ENCODE results near the gene KCTD20. TPM values are rescaled to one million over a fixed set of nuclear protein-coding genes. Genes with fewer than 3 reads are reported as not detected.

The KCTD20 gene
- total RNA-seq, 1 experiment from 2014 or later = 41.0 TPM

- Histone ChIP-seq H3K27me3 (no peaks in the 10 kb centered on the region), H3K9me3 (no peaks in the 10 kb centered on the region), H3K4me3 (no peak overlapping the region), H3K36me3 (peaks cover 40% of the 10 kb centered on the region)
- DNase-seq = no peak
These were observed 63.8 kb downstream of the KCTD20 start for GRCh38 chr6:36506611-36507010.

GRCh38 chr6:36508532-36508931 lies 65.7 kb downstream of the KCTD20 start:
- no peak for DNase-seq
- Histone ChIP-seq H3K4me3 (no peak overlapping the region), H3K9me3 (no peaks in the 10 kb centered on the region), H3K27me3 (no peaks in the 10 kb centered on the region), H3K36me3 (peaks cover 41% of the 10 kb centered on the region)

- no peak for DNase-seq
- H3K4me3 ChIP-seq = no peak overlapping the region
These were observed 67.6 kb downstream of the KCTD20 start for GRCh38 chr6:36510365-36510764.

GRCh38 chr6:36514554-36515456 lies 72.0 kb downstream of the KCTD20 start:
- Histone ChIP-seq H3K27me3 (no peaks in the 10 kb centered on the region), H3K36me3 (peaks cover 46% of the 10 kb centered on the region), H3K9me3 (no peaks in the 10 kb centered on the region), H3K4me3 (no peak overlapping the region)
- no peak for DNase-seq

More at GRCh38 chr6:36510365-36510764, 67.6 kb downstream of the KCTD20 start:
- Histone ChIP-seq H3K36me3 (peaks cover 39% of the 10 kb centered on the region), H3K27me3 (no peaks in the 10 kb centered on the region), H3K9me3 (no peaks in the 10 kb centered on the region)

GRCh38 chr6:36515844-36516243 lies 73.0 kb downstream of the KCTD20 start:
- H3K9me3 ChIP-seq = no peaks in the 10 kb centered on the region
- no peak overlapping the region for H3K4me3 ChIP-seq
- peaks cover 40% of the 10 kb centered on the region for H3K36me3 ChIP-seq
- no peaks in the 10 kb centered on the region for H3K27me3 ChIP-seq
- DNase-seq = no peak

- H3K36me3 ChIP-seq = peaks cover 39% of the 10 kb centered on the region
- no peaks in the 10 kb centered on the region for H3K9me3 ChIP-seq
- no peaks in the 10 kb centered on the region for H3K27me3 ChIP-seq
- no peak for DNase-seq
- H3K4me3 ChIP-seq = no peak overlapping the region
These were observed 73.8 kb downstream of the KCTD20 start for GRCh38 chr6:36516559-36516958.

GRCh38 chr6:36516988-36517387 lies 74.2 kb downstream of the KCTD20 start:
- Histone ChIP-seq H3K27me3 (no peaks in the 10 kb centered on the region), H3K4me3 (no peak overlapping the region), H3K36me3 (peaks cover 39% of the 10 kb centered on the region), H3K9me3 (no peaks in the 10 kb centered on the region)
- no peak for DNase-seq

- peaks cover 38% of the 10 kb centered on the region for H3K36me3 ChIP-seq
These were observed 74.6 kb downstream of the KCTD20 start for GRCh38 chr6:36517408-36517807.

GRCh38 chr6:36519352-36519751 lies 76.6 kb downstream of the KCTD20 start:
- H3K27me3 ChIP-seq = no peaks in the 10 kb centered on the region
- DNase-seq = no peak
- H3K36me3 ChIP-seq = peaks cover 41% of the 10 kb centered on the region
- H3K4me3 ChIP-seq = no peak overlapping the region
- no peaks in the 10 kb centered on the region for H3K9me3 ChIP-seq

More at GRCh38 chr6:36517408-36517807, 74.6 kb downstream of the KCTD20 start:
- Histone ChIP-seq H3K4me3 (no peak overlapping the region), H3K27me3 (no peaks in the 10 kb centered on the region), H3K9me3 (no peaks in the 10 kb centered on the region)
- DNase-seq = no peak

GRCh38 chr6:36523451-36523850 lies 80.7 kb downstream of the KCTD20 start:
- no peak for DNase-seq
- no peaks in the 10 kb centered on the region for H3K27me3 ChIP-seq
- no peaks in the 10 kb centered on the region for H3K9me3 ChIP-seq
- peaks cover 35% of the 10 kb centered on the region for H3K36me3 ChIP-seq
- no peak overlapping the region for H3K4me3 ChIP-seq

GRCh38 chr6:36523936-36524499 lies 81.2 kb downstream of the KCTD20 start:
- Histone ChIP-seq H3K9me3 (no peaks in the 10 kb centered on the region), H3K36me3 (peaks cover 35% of the 10 kb centered on the region), H3K27me3 (no peaks in the 10 kb centered on the region), H3K4me3 (no peak overlapping the region)
- DNase-seq = no peak

GRCh38 chr6:36524871-36525270 lies 82.1 kb downstream of the KCTD20 start:
- Histone ChIP-seq H3K9me3 (no peaks in the 10 kb centered on the region), H3K27me3 (no peaks in the 10 kb centered on the region), H3K36me3 (peaks cover 35% of the 10 kb centered on the region), H3K4me3 (no peak overlapping the region)
- DNase-seq = no peak

- H3K36me3 ChIP-seq = peaks cover 35% of the 10 kb centered on the region
- H3K27me3 ChIP-seq = no peaks in the 10 kb centered on the region
- no peak for DNase-seq
- no peak overlapping the region for H3K4me3 ChIP-seq
- no peaks in the 10 kb centered on the region for H3K9me3 ChIP-seq
These were observed 82.5 kb downstream of the KCTD20 start for GRCh38 chr6:36525346-36525745.

GRCh38 chr6:36526066-36526465 lies 83.3 kb downstream of the KCTD20 start:
- H3K4me3 ChIP-seq = no peak overlapping the region
- H3K9me3 ChIP-seq = no peaks in the 10 kb centered on the region
- no peaks in the 10 kb centered on the region for H3K27me3 ChIP-seq
- DNase-seq = no peak
- peaks cover 35% of the 10 kb centered on the region for H3K36me3 ChIP-seq

- Histone ChIP-seq H3K9me3 (no peaks in the 10 kb centered on the region), H3K4me3 (no peak overlapping the region), H3K27me3 (no peaks in the 10 kb centered on the region), H3K36me3 (peaks cover 13% of the 10 kb centered on the region)
- DNase-seq = no peak
These were observed 90.5 kb downstream of the KCTD20 start for GRCh38 chr6:36533321-36533720.

GRCh38 chr6:36536873-36537547 lies 94.2 kb downstream of the KCTD20 start:
- H3K27me3 ChIP-seq = no peaks in the 10 kb centered on the region
- H3K4me3 ChIP-seq = no peak overlapping the region
- DNase-seq = no peak
- no peaks in the 10 kb centered on the region for H3K9me3 ChIP-seq
- peaks cover 34% of the 10 kb centered on the region for H3K36me3 ChIP-seq

GRCh38 chr6:36539814-36540568 lies 97.2 kb downstream of the KCTD20 start:
- DNase-seq = no peak
- H3K27me3 ChIP-seq = no peaks in the 10 kb centered on the region
- H3K36me3 ChIP-seq = peaks cover 34% of the 10 kb centered on the region
- H3K4me3 ChIP-seq = no peak overlapping the region
- no peaks in the 10 kb centered on the region for H3K9me3 ChIP-seq
